Hematopoietic multipotent progenitor cell (in vitro differentiated cells): ENCODE results near the gene RGP1. TPM values are rescaled to one million over a fixed set of nuclear protein-coding genes. Genes with fewer than 3 reads are reported as not detected.
A peak's percentile ranks its signal among the peaks of the same experiment; 100 is the strongest.

ENCODE experiments used
- DNase-seq, 3 donors: peaks; one replicate each; pipeline ENCODE4 v3.0.0-alpha.2; 2011 to 2015; ENCODE audit warnings: low read depth in 2 of 3, low spot score in 2 of 3
- total RNA-seq: library from RNA; depleted of rRNA; stranded (reverse); fragments of >200 nt; gene quantifications from one replicate; pipeline ENCODE4 v1.2.3, GENCODE V29; 2012

RGP1 gene, protein sequence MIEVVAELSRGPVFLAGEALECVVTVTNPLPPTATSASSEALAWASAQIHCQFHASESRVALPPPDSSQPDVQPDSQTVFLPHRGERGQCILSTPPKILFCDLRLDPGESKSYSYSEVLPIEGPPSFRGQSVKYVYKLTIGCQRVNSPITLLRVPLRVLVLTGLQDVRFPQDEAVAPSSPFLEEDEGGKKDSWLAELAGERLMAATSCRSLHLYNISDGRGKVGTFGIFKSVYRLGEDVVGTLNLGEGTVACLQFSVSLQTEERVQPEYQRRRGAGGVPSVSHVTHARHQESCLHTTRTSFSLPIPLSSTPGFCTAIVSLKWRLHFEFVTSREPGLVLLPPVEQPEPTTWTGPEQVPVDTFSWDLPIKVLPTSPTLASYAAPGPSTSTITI
- total RNA-seq, result 16.7 TPM

GRCh38 chr9:35748858-35749514 is at the start of gene RGP1, which contains the start of gene GBA2:
Gene RGP1 (plus strand): TSS chr9:35749287. CDS start chr9:35749756, 469 bp downstream.
Gene GBA2 (minus strand): TSS chr9:35749228. CDS start chr9:35748704, 524 bp downstream.
- peak in 1 of 3 donors; percentile 66 for DNase-seq

- no peak for DNase-seq
Measured at GRCh38 chr9:35700031-35700430, 49.1 kb upstream of the RGP1 start.

DNA sequence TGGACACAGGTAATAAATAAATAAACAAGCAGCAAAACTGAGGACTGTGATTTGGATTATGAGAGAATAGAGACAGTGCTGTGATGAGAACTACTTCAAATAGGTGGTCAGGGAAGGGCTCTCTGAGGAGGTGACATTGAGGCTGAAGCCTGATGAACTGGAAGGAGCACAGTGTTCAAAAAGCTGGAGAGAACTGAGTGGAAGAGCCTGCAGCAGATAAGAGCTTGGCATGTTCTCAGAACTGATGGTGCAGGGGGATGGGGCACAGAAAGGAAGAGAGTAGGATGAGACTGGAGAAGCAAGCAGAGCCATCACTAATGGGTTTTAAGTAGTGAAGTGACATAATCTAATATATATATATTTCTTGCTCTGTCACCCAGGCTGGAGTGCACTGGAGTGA is 48.1 kb upstream of the RGP1 start:
- no peak for DNase-seq

GRCh38 chr9:35702696-35703095 is 46.4 kb upstream of the RGP1 start:
- no peak for DNase-seq

- DNase-seq, result no peak
Measured at GRCh38 chr9:35703906-35704672, 45.0 kb upstream of the RGP1 start.

DNA sequence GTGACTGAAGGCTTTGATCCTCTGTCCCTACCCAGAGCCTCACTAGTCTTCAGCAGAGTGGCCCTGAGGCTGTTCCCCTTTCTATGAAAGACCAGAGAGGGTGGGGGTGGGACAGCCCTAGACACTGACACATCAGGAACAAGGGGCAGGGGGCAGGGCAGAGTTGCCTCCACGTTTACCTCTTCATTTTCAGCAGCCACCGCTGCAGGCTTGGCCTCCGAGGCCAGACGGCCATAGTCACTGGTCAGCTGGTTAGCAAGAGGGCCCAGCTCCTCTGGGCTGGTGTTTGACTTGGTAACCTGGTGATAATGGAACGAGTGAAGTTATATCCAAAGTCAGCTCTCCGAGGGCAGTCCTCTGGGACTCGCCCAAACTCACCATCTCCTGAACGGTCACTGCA is 43.7 kb upstream of the RGP1 start:
- no peak for DNase-seq

- no peak for DNase-seq
Measured at GRCh38 chr9:35705836-35706430, 43.2 kb upstream of the RGP1 start.

DNA sequence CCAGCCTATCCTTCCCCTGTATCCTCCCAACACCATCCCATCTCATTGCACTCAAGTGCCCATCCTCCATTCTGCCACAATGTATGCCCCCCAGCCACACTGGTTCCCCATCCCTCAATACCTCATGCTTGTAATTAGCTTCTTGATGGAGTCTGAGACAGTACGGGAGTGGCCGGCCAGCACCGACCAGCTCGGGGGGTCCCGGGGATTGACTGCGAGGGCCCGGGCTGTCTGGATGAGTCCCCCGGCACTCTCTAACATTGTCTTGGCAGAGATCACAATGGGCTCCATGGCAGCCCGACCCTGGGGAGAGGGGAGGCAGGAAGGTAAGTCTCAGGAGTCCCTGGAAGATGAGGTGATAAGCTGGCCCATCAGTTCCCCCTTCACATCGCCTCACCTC is 42.1 kb upstream of the RGP1 start:
- no peak for DNase-seq

DNA sequence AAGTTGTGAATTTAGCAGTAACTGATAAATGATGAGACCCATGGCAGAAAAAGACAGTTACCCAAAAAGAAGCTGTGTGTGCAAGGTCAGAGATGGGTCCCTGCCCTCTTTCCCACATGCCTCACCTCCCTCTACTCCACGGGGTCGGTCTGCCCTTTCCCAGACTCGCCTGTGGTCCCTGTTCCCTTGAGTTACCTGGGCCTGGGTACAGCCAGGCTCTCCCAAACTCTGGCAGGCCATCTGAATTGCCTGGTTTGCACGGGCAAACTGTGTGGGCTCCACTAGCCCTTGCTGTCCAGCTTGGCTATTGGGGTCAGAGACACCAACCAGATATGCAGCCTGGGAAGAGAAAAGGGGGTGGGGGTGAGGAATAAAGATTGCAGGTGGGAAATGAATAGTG is 40.9 kb upstream of the RGP1 start:
- DNase-seq, result no peak

DNA sequence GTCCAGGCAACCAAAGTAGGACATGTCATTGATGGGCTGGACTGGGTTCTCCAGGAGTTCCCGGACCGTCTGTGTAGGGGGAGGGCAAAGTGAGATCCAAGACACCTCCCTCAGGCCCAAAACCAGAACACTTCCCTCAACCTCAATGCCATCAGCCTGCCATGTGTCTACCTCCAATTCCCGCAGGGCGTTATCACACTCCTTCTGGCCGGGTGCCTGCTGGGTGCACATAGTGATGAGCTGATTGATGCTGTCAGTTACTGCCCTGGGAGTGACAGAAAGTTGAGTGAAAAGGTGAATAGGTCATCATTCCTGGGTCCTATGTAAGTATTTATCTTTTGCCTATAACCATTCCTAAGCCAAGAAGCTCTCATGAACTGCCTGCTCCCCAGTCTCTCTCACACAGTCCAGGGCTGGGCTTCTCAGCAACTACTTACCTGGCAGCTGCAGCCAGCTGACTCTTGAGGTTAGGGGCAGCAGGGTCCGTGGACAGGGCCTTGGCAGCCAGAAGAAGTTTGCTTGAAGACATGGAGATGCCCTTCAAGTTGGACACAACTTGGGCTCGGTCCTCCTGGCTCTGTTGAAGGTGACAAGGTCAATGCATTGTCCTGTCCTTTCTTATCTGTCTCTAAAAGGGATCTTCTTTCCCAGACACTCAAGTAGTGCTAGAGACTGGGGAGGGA is 38.1 kb upstream of the RGP1 start:
- no peak for DNase-seq

DNA sequence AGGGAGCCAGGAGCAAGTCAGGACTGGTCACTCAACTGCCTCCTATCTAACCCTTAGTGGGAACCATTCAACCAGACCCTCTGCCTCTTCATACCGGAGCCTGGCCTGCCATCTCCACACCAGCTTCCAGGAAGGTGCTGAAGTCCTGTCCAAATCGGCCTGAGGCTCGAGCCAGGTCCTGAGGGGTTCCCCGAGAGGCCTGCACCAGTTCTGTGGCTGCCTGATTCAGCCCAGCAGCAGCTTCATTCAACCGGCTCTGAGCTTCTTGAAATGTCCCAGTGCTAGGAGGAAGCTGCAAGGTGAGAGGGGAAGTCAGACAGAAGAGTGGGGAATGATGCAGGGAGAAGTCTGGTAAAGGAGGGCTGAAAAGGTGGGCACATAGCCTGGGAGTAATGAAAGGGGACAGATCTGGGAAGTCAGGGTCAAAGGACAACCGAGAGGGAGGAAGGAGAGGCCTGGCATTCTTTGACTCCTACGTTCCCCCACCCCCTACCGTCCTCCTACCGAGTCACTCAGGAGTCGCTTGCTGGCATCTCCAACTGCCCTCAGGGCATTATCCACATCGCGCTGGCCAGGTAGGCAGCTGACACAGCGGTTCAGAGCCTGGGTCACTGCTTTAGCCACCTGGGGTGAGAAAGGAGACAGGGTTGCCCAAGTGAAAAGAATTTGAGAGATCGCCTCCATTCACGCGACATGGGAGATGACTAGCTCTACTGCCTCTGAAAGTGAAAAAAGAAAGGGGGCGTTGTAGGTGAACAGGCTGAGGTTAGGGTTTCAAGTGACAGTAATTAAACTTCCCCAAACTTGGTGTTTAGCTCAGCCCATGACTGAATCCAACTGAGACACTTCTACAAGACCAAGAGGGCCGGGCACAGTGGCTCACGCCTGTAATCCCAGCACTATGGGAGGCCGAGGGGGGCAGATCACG is 37.3 kb upstream of the RGP1 start:
- DNase-seq, result no peak

- DNase-seq, result no peak
Measured at GRCh38 chr9:35712762-35713400, 36.2 kb upstream of the RGP1 start.

DNA sequence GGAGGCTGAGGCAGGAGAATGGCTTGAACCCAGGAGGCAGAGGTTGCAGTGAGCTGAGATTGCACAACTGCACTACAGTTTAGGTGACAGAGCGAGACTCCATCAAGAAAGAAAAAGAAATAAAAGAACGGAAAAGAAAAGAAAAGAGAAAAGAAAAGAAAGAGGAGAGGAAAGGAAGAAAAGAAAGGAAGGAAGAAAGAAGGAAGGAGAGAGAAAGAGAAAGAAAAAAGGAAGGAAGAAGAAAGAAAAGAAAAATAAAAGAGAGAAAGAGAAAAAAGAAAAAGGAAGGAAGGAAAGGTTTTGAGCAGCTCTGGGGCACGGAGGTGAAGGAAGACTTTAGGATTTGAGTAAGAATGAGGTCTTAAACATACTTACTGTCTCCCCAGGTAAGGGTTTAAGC is 35.5 kb upstream of the RGP1 start:
- DNase-seq, result no peak

GRCh38 chr9:35714123-35714522 is 35.0 kb upstream of the RGP1 start:
- no peak for DNase-seq

- DNase-seq, result no peak
Measured at GRCh38 chr9:35714579-35715252, 34.4 kb upstream of the RGP1 start.

- no peak for DNase-seq
Measured at GRCh38 chr9:35716230-35716629, 32.9 kb upstream of the RGP1 start.

GRCh38 chr9:35717132-35717870 is 31.8 kb upstream of the RGP1 start:
- no peak for DNase-seq
